NCI-H1930 (cell line): ENCODE measurements around the gene TNIP3.
"Not testable (repeated sequence)": the region's sequence is repeated elsewhere in the genome, so short reads cannot be mapped to it uniquely, and the experiment has no call there.

Experiments used
- DNase-seq, 2 experiments: peaks; one replicate each; lab custom pipeline; 2025; lab: John Stamatoyannopoulos, UW

The TNIP3 gene, protein sequence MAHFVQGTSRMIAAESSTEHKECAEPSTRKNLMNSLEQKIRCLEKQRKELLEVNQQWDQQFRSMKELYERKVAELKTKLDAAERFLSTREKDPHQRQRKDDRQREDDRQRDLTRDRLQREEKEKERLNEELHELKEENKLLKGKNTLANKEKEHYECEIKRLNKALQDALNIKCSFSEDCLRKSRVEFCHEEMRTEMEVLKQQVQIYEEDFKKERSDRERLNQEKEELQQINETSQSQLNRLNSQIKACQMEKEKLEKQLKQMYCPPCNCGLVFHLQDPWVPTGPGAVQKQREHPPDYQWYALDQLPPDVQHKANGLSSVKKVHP

DNA sequence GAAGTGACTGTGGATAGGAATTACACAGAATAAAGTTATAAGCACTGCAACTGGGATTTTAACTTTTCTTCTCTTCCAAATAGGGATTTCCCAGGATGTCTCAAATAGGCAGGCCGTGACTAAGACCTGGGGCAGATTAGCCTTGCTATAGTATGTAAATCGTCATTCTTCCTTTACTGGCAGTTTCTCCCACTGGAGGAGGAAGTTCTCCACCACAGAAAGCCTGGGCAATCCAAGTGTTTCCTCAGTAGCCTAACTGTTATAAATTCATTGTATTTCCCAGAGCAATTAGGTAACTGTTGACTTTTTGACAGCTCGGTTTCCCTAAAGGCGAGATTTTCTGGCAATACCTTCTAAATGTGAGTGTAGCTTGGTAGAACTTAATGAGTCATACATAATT is at the start of gene TNIP3:
Gene TNIP3 (minus strand): TSS at position 31 of the 400 bp plus-strand sequence. CDS start 196 bp downstream, outside the sequence.
- DNase-seq, result no peak

DNA sequence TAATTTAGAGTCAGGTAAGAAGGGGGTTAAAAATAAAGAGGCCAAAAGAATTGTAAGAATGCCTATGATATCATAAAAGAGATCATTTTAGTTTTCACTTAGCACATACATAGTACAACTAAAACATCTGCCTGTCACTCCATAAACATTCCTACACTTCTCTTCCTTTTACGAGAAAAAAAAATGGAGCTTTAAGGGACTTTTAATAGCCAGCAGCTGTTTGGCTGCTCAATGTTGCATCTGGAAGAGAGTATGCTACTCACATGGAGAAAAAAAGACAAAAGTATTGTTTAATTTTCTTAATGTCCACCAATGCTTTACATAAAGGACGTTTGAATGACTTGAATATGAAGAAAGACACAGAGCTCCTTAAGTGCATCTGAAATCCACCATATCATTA is 48.7 kb upstream of the TNIP3 start:
- DNase-seq, result no peak

DNA sequence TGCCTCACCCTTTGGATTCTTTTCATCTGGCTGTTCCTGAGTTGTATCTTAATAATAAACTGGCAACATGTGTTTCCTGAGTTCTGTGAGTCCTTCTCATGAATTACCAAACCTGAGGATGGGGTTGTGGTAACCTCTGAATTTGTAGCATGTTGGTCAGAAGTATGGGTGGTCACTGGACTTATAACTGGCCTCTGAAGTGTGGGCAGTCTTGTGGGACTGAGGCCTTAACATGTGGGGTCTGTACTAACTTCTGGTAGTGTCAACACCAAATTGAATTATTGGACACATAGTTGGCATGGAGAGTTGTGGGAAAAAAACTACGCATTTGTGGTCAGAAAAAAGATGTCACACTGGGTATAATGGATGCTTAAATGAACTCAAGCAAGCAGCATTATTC is 45.0 kb upstream of the TNIP3 start:
- DNase-seq, result no peak

DNA sequence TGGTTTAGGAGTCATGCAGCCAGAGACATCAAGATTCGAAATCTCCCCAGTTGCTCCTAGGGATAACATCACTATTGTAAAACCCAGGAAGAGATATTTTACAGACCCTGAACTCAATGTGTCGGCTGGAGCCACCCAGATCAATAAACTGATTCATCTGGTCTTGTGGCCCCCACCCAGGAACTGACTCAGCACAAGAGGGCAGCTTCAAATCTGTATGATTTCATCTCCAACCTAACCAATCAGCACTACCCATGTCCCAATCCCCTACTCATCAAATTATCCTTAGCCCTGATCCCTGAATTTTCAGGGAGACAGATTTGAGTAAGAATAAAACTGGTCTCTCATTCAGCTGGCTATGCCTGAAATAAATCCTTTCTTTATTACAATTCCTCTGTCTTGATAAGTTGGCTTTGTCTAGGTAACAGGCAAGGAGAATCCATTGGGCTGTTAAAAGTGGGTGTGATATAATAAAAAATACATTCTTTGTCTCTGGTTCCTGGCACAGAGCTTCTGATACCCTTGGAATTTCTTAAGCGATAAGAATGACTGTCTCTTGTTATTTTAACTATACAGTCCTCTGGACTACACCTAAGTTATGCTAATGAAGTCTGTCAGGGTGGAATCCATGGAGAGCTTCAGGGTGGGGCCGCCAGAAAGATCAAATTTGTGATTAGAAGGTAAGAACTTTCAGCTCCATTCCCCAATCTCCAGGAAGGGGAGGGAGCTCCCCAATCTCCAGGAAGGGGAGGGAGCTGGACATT is 44.3 kb upstream of the TNIP3 start:
- DNase-seq, result no peak

DNA sequence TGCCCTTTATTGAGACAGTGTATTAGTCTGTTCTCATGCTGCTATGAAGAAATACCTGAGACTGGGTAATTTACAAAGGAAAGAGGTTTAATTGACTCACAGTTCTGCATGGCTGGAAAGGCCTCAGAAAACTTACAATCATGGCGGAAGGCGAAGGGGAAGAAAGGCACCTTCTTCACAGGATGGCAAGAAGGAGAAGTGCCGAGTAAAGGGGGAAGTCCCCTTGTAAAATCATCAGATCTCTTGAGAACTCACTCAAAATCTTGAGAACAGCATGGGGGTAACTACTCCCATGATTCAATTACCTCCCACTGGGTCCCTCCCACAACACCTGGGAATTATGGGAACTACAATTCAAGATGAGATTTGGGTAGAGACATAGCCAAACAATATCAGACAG is 41.7 kb upstream of the TNIP3 start:
- not testable (repeated sequence) for DNase-seq

DNA sequence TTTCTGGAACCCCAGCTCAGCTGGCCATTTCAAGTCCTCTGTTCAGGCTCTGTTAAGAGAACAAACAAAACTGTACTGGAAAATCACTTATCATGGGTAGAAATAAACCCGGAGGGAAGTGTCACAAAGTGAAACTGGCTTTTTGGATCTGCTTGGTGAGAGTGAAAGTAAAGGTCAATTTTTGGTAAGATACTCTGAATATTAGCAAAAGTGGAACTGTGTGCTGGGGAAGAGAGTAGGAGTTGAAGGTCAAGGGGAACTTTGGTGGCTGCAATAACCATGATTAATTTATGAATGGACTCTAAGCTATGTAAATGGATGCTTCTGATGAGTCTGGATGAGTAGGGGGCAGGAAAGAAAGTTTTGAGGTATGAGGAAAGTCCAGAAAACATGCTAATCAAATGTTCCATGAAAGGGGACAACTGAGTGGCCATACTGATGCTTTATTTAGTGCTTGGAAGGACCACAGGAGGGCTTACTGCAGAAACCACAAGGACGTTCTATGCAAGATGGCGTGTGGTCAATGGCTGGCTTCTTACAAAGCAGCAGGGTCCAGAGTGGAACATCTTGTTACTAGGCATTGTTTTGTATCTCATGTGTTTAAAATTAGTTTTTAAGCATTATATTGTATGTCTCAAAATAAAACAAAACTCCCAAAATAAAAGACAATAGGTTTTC is 36.8 kb upstream of the TNIP3 start:
- DNase-seq, result no peak

DNA sequence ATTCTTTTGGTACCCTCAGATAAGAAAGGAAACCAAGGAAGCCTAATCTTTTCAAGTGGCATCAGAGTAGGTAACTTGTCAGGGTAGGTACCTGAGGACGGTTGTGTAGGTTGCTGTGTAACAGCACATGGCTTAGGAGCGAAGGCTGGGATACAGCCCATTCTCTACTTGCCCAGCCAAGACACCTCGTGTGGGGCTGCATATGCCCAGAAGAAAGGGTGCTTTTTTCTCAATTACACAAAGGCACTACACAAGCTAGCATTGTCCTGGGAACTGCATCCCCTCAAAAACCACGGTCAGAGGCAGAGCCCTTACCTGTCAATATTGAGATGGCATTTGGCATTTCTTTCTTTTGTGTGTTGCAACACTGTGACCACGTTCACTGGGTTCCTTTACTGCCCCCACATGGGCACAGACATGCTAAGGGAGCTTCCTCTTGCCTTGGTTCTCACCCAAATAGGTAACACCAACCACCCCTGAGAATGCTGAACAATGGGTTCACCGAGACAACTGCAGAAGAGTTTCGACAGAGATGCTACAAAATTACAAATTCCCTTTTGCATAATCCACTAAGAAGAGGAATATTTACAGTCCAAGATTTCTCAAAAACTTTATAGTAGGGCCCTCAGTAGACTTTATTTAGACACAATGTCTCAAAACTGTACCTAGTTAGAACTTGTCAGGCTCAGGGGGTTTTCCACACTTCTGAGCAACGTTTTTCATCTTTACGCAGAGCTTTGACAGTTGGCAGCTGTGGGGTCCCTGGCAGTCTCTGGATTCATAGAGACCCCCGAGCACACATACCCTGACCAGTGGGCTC is 35.8 kb upstream of the TNIP3 start:
- DNase-seq, result no peak

DNA sequence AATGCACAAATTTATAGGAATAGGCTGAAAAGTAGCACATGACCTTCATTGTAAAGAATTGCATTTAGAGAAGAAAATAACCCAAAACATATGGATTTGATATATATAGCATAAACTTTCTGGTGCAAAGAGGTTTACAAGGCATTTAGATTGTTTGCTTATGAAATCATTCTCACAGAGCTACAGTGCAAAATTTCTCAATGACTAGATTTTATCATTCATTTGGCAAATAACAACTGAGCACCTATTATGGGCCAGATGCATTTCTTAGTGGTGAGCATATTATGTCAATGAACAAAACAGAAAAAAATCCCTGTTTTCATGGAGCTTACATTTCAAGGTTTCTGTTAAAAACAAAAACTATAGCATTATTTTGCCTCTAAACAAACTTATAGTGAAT is 34.1 kb upstream of the TNIP3 start:
- no peak for DNase-seq

DNA sequence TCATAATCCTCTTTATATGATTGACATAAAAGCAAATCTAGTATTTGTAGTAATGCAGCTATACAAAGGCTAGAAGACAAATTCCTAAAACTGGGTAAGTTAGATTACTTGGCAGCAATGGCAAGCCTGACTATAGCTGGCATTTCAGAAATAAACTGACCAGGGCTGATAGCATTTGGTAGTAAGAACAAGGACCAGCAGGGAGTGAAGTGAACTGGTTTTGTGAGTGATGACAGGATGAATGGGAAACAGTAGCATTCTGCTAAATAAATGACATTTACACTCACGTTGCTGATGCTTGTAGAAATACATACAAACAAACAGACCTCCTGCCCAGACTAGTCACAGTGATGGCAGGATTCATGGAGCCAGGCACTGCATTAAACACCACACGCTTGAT is 31.5 kb upstream of the TNIP3 start:
- no peak for DNase-seq

DNA sequence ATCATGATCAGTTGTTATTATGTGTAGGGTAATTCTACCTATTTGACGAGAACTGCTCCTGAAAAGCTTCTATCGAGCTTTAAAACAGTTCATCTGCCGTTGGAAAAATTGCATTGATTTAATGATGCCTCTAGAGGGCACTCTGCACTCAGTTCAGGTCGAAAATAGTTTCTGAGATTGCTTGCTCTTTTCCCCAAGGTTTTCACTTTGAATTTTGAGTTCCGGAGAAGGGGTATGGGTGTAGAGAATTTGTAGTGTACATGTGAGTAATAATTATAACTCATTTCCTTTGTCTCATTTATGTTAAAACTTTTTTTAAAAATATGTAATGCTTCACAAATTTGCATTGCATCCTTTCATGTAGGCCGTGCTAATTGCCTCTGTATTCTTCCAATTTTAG is 28.4 kb upstream of the TNIP3 start:
- peak in 1 of 2 experiments; percentile 3 for DNase-seq

DNA sequence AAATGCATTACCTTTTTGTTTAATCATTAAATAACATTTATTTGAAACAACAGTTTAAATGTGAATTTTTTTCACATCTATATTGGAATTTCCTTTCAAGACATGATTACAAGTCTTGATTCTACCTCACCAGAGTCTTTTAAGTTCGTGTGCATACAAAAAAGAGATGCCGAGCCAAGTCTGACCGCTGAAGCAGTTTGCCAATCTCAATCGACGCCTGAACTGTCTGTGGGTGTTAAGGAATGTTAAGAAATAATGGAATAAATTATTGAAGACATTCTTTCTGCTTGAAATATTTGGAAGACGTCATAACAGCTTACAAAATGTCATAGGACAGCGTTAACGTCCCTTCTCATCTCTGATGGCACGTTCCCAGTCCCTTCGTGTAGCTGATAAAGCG is 27.9 kb upstream of the TNIP3 start:
- DNase-seq, result no peak

DNA sequence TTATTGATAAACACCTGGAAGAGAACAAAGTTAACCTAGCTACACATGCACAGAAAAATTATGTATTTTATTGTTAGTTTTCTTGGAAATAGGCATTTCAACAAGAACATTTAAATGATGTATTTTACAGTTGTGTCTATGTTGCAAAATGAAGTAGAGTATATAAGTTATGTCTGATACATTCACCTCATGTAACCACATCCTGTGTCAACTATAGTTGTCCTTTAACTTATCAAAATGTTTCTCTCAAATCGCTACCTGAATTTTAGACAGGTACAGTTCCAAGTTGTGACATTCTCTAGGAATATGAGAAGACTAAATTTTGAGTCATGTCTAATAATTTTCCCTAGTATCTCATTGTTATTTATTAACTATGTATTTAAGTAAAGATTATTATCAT is 27.2 kb upstream of the TNIP3 start:
- no peak for DNase-seq

DNA sequence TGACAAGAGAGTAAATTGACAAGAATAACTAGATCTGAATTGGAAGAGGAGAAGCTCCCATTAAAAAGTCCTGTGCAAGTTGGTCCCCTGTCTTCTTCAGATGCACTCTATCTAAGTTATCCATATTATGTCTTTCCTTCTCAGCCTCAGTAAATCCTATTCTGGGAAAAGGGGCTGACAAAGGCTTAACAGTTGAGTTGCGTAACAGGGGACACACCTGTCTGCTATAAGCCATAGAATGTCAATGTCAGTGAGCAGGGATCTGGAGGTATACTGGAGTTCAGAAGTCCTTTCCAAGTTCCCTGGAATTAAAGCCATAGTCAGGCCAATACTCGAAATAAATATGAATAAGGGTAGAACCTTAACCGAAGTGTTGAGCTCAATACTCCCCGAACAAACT is 26.3 kb upstream of the TNIP3 start:
- DNase-seq, result no peak

DNA sequence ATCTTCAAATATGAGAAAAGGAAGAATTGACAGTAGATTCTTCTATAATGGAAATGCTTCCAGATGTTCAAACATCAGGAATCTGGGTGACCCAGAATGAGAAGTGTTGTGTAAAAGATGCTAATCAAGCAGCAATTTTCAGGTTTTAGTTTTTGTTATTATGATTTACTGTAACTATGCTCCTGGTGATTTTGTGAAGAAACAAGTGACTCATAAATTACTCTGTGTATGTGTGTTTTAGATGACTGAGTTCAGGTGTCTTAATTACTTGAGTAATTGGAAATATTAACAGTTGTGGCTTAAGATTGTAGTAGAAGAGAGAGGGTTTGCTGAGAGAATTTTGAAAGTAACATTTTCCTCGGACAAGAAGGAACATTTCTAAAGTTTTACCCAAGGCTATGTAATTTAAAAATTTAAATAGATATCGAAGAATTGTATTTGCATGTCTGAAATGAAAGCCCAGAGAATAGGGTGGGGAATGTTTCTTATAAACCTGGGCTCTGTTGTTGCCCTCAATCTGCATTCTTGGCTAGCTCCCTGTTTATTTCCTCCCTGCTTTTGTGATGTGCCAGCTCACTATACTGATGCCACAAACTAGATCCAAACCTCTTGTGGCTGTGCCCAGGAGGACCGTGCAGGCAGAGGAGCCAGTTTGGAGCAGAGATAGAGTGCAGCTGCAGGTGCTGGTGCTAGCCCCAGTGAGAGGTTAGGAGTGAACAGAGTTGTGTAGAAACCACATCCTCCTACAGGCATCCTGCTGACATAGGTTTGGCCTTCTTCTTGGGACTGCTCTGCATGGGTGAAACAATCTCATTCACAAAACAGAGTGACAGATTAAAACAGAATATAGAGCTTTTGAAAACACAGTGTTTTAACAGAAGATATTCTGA is 25.4 kb upstream of the TNIP3 start:
- DNase-seq, result no peak

DNA sequence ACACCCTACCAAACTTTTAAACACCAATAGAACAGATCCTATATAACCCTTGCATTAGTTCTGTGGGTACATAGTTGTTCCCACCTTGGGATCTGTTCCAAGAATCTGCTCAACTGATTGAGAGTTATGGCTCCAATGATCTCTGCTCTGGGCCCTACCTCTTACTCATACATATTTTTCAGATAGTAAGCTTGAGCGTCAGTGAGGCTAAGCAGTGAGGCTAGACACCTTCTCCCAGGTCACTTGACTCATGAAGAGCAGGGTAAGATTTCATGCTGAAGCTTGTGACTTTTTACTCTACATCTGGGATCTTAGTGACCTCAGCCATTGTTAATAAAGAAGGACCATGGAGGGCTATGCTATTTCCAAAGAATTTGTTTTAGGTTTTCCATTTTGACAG is 23.1 kb upstream of the TNIP3 start:
- no peak for DNase-seq

DNA sequence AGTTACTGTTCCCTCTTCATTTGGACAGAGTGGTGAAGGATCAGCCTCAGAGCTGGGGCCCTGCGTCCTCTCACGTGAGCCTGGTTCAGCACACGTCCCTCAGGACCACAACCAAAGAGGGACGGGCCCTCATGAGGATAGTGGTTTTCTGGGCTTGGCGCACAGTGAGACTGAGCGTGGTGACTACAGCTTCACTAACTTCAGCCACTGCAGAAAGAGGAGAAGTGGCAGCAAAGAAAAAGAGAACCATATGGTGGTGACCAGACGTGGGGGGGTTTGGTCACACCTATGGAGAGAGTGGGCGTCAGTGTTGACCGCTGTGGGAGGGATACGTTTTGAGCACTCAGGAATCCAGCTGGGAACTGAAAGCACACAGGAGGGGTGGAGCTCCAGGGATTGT is 21.8 kb upstream of the TNIP3 start:
- no peak for DNase-seq

DNA sequence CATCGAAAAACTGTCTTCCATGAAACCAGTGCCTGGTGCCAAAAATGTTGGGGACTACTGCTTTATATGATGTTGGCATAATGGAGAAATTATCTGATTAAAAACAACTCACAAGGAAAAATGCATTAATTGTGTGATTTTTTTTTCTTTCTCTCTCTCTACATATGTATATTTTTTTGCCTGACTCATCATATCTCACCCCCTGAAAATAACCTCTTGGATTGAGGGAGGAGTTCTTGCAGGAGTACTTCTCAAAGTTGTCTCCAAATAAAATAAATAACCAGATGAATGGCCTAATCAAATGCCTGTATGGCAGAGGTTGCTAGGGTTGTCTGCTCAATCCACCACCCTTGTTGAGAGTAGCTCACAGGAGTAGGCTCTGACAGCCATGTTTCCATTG is 19.9 kb upstream of the TNIP3 start:
- DNase-seq, result no peak

DNA sequence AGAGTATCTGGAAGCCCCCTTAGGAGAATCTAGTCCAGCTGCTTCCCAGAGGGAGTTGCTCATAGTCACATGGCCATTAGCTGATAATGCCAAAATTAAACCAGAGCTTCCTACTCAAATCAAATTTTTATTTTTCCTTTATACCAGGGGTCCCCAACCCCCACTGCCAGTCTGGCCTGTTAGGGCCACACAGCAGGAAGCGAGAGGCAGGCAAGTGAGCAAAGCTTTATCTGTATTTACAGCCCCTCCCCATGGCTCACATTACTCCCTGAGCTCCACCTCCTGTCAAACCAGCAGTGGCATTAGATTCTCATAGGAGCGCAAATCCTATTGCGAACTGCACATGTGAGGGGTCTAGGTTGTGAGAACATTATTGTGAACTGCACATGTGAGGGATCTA is 19.2 kb upstream of the TNIP3 start:
- DNase-seq, result no peak

DNA sequence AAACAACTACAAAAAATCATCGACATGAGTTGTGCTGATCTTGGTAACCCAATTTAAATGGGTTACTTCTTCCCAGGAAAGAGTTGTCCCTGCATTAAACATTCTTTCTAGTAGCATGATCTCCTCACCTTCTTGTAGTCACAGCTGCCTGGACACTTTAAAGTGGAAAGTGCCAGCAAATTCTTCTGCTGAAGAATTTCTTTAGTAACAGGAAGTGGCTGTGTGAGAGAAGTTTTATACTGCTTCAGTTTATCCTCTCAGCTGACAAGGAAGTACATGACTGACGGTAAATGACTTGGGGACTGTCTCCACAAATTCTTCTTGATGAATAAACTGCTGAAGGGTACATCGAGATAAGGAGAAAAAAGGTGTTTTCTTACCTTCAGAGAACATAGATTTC is 18.2 kb upstream of the TNIP3 start:
- DNase-seq, result no peak

DNA sequence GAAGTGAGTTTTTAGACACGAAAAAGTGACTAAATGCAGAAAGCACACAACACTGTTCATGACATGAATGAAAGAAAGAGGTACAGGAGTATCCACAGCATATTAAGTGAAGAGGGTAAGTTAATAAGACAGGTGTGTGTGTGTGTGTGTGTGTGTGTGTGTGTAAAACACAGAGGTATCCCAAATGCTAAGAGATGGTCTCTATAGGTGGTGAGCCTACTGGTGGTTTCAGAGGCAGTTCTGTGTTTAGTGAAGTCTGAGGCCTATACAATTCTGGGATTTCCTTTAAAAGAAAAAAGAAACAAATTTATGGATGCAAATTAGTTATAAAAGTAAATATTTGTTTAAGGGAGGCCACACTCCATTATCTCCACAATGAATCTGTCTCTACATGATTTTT is 17.4 kb upstream of the TNIP3 start:
- no peak for DNase-seq

DNA sequence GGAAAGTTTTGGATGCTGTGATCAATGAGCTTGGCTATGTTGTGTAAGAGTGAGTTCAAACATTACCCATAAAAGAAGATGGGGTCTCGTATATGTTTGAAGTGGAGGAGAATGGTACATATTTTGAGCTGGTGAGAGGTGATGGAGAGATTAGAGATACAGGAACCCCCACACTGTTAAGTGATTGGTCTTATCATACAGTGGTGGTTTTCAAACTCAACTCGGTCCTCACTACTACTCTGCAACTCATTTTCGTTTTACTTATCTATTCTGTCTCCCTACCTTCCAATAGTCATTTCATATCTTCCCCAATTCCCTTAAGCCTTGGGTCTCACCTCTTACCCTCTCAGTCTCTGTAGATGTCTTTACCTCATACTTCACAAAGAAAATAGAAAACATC is 16.4 kb upstream of the TNIP3 start:
- no peak for DNase-seq
